Gastroesophageal sphincter (tissue), 3 donors: ENCODE data around the gene TNNI3K.

ENCODE experiments used
- EP300 ChIP-seq: sonication (generic); formaldehyde crosslinking; IDR thresholded peaks from one replicate; pipeline ENCODE4 v1.6.1; 2017; ENCODE audit warnings: antibody characterized with exemption, mild to moderate bottlenecking
- POLR2A ChIP-seq, 2 donors: fragments of 450-650 bp; IDR thresholded peaks; one replicate each; pipeline ENCODE4 v1.6.1; 2017; ENCODE audit warnings: antibody characterized with exemption in 2 of 2, mild to moderate bottlenecking in 2 of 2, moderate library complexity in 1 of 2
- TF ChIP-seq, protein P1 (sequence below), 4 experiments: fragments of 200-600 bp in 2 of 4; fragments of 450-650 bp in 2 of 4; sonication (generic) in 1 of 4; IDR thresholded peaks; one replicate each; pipeline ENCODE4 v1.5.1; 2017 to 2019; ENCODE audit warnings: antibody characterized with exemption in 4 of 4, mild to moderate bottlenecking in 2 of 4, moderate library complexity in 2 of 4

DNA sequence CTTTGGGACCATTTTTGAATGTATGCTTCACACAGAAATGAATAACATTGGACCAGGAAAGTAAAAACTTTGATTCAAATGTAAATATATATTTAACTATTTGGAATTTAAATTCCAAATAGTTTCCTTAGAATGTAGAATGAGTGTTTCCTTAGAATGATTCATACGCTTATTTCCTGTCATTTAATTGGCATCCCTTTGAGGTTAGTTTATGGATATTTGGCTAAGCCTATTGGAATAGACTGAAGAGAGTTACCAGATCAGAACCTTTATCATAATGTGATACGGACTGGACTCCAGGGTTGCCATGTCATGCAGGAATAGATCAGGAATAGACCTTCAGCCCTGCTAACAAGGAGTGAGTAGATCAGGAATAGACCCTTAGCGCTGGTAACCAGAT lies 133.1 kb downstream of the TNNI3K start:
- TF ChIP-seq, protein P1, sequence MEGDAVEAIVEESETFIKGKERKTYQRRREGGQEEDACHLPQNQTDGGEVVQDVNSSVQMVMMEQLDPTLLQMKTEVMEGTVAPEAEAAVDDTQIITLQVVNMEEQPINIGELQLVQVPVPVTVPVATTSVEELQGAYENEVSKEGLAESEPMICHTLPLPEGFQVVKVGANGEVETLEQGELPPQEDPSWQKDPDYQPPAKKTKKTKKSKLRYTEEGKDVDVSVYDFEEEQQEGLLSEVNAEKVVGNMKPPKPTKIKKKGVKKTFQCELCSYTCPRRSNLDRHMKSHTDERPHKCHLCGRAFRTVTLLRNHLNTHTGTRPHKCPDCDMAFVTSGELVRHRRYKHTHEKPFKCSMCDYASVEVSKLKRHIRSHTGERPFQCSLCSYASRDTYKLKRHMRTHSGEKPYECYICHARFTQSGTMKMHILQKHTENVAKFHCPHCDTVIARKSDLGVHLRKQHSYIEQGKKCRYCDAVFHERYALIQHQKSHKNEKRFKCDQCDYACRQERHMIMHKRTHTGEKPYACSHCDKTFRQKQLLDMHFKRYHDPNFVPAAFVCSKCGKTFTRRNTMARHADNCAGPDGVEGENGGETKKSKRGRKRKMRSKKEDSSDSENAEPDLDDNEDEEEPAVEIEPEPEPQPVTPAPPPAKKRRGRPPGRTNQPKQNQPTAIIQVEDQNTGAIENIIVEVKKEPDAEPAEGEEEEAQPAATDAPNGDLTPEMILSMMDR (IDR thresholded peaks at IDR 0.05), result no peak
- no peak for TF ChIP-seq POLR2A (IDR thresholded peaks at IDR 0.05)
- no peak for TF ChIP-seq EP300
